GM19438 (cell line): ENCODE results near the gene RPP21.

Experiments used
- ATAC-seq: cut with Tn5 transposase; IDR thresholded peaks from one replicate; pipeline ENCODE4 v1.9.1; 2021; ENCODE audit warnings: low read depth; ENCODE audit not compliant: unreplicated experiment

RPP21 gene

DNA sequence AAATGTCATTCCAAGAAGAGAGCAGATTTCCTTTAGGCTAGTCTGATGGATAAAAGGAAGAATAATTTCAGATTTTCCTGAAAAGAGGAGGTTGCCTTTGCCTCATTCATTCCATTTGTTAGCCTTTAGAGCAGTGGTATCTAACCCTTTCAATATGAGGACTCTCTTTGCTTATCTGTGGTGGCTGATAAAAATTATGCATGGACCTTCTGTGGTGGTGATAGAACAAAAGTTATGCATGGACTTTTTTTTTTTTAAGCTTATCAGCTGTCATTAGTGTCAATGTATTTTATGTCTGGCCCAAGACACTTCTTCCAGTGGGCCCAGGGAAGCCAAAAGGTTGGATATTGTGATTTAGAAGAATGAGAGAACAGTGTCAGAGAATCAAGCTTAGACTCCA lies 16.6 kb upstream of the RPP21 start:
- no peak for ATAC-seq

DNA sequence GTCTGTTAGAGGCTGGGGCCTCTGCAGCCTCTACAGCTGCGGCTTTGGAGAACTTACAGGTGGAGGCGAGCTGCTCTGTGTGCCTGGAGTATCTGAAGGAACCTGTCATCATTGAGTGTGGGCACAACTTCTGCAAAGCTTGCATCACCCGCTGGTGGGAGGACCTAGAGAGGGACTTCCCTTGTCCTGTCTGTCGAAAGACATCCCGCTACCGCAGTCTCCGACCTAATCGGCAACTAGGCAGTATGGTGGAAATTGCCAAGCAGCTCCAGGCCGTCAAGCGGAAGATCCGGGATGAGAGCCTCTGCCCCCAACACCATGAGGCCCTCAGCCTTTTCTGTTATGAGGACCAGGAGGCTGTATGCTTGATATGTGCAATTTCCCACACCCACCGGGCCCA lies 15.6 kb upstream of the RPP21 start:
- ATAC-seq = no peak

DNA sequence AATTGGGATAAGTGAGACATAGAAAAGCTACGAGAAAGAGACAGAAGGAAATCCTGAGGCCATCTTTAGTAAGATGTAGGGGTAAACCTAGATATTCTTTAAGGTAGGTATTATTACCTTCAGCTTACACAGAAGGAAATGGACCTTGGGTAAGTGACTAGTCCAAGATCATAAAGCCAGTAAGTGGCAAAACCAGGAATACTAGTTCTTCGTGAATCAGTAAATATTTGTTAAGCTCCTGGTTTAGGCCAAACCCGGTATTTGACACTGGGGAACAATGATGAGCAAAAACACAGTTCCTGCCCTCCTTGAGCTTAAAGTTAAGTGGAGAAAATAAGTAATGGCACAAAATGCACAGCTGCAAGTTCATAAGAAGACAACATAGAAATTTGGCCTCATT lies 13.0 kb upstream of the RPP21 start:
- ATAC-seq = no peak

DNA sequence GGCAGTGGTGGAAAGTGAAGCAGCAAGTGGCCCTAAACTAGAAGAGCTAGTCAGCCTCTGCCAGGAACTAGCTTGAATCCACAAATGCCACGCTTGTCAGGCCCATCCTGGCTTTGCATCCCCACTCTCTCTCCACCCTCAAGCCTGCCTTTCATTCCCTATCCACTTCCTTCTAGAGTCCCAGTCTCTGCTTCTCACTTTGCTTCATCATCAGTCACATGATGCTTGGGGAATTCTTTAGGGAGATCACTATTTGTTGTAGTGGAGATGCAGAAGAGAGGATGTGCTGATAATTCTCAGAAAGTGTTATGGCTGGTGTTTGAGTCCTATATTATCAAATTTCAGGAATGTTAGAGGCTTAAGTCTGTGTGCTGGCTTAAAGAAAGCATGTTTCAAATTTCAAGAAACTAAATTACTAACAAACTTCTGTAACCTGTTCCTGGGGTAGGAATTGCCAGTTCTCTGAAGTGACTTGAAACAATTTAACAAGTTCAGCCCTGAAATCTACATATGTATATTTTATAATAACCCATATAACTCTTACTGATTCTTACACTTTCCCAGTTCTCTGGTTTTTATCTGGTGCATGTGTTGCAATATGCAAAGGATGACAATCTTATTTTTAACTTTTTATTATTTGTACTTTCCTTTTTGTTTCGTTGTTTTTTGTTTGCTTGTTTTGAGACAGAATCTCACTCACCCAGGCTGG lies 10.7 kb upstream of the RPP21 start:
- no peak for ATAC-seq

DNA sequence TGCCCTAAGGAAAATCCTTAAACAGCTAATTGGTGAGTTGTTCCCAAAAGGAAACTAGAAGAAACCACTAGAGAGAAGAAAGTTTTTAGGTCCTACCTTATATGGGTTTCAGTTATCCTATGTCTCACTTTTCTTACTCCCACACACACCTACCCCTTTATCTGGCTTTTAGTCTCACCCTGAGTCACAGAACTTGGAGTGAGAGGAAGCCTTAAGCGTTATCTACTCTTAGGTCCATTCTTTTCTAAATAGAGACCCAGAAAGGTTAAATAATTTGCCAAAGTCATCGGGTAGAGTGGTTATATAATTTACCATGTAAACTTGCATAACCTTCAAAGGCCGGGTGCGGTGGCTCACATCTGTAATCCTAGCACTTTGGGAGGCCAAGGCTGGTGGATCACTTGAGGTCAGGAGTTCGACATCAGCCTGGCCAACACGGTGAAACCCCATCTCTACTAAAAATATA lies 4.3 kb upstream of the RPP21 start:
- no peak for ATAC-seq

DNA sequence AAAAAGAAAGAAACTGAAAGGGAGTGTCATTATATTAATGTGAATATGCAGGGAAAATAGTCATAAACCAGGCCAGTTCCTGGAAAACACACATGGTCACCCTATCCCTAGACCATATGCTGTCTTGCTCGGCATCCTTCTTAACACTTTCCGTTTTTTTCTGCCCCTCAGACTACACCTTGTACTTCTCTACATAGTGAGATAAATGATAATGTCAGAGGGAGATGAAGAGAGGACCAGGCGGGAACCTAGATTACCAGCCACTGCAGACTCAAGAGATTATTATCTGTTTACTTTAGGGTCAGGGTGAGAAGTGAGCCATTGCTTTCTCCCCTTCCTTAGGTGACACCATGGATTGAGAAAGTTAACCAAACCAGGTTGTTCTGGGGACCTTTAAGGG lies 3.7 kb upstream of the RPP21 start:
- no peak for ATAC-seq

DNA sequence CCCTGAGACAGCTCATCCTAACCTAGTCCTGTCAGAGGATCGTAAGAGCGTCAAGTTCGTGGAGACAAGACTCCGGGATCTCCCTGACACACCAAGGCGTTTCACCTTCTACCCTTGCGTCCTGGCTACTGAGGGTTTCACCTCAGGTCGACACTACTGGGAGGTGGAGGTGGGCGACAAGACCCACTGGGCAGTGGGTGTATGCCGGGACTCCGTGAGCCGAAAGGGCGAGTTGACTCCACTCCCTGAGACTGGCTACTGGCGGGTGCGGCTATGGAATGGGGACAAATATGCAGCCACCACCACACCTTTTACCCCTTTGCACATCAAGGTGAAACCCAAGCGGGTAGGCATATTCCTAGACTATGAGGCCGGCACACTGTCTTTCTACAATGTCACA lies 3.2 kb upstream of the RPP21 start:
- no peak for ATAC-seq

DNA sequence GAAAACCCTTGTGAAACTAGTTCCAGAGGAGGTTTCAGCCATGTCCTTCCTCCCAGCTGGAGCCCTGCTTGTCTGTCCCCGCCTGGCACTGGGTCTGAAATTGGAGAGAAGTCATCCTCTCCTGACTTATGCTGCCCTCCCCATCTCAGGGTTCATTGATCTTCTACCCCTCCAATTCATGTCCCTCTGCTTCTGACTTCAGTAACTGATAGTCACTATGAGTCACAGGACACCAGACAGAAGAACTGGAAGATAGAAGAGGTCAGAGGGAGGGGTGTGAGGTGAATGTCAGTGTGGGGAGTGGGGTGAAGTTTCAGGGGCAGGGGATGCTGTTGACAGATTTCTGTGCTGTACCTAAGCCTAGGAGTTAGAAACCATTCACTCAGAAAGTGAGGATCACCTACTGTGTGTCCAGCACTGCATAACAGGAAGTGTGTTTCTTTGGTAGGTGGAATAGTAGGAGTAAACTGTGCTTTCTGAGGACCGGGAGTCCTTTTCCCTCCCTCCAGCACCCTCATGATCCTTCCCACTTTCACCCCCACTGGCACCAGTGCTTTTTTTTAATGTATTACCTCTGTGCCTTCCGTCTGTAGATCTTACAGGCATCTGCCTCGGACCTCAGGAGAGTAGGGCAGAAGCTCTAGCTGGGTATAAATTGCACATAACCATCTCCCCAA lies 627 bp upstream of the RPP21 start:
- peak; percentile 21 for ATAC-seq

DNA sequence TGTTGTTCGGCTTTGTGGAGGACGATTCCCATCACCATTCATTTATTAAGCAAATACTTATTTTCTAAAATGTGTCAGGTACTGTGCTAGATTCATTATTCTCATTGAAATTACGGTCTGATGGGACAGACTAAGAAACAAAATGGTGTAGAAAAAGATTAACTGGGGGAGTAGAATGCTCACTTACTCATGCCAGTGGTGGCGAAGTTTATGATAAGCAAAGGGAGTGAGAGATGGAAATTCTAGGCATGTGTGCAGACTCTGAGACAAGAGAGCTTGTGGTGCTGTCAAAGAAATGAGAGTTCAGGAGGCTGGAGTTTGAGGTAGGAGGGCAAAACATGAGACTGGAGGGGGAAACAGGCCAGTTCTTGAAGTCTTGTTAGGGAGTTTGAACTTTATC lies 896 bp downstream of the RPP21 start:
- no peak for ATAC-seq

DNA sequence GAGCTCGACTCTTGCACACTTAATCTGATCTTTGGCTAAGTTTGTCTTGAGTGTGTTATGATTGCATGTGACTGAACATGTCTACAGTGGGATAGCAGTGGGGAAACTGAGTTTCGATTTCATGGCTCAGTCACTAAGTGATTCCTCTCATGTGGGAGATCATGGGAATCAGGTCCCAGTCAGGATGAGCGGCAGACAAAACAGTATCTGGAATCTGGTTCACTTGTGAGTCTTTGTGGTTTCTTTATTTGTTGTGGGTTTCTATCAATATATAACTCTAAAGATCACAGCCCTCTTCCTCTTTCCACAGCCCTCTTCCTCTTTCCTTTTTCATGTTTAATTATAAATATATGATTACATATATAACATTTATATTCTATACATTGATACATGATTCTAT lies 4.0 kb downstream of the RPP21 start:
- ATAC-seq = no peak

DNA sequence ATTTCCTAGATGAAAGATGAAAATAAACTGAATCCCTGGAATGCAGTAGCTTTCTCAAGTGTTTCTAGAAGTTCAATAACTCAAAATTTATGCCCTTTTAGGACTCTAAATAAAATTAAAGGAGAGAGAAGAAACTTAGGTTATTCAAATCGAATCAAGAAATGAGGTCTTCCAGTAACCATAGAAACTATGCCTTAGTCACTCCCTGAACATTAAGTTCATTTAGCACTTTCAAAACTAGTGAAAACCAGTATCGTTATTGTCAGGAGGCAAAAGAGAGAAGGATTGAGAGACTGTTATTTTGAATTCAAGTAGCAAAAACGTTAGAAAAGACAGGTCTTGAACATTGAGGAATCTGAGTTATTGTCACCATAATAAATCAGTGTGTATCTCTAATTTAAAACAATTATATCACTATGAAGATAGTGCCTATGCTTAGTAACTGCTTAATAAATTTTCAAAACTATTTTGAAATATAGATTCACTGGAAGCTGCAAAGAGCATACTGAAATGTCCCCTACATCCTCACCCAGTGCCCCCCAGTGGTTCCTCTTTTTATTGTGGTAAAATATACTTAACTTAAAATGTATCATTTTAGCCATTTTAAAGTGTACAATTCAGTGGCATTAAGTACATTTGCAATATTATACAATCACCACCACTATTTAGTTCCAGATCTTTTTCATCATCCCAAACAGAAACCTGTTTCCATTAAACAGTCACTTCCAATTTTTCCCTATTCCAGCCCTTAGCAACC lies 4.6 kb downstream of the RPP21 start:
- no peak for ATAC-seq

DNA sequence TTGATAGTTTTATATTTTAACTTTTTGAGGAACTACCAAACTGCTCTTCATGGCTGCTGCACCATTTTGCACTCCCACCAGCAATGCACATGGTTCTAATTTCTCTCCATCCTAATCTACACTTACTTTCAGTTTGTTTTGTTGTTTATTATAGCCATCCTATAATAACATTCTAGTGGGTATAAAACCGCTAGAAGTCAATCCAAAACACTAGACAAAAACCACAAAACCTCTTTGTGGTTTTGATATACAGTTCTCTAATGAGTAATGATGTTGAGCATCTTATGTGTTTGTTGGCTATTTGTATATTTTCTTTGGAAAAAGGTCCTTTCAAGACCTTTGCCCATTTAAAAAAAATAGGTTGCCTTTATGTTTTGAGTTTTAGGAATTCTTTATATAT lies 5.6 kb downstream of the RPP21 start:
- no peak for ATAC-seq

DNA sequence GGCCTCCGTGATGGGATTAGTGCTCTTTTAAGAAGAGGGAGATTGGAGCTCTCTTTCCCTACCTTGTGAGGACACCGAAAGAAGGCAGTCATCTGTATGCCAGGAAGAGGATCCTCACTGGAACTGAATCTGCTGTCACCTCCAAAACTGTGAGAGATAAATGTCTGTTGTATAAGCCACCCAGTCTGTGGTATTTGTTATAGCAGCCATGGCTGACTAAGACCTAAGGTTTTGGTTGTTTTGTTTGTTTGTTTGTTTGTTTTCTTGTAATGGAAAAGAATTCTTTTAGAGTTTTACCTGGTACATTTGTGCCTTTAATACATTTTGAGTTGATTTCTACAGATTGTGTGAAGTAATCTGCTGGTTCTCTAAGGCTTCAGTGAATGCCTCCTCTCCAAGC lies 7.6 kb downstream of the RPP21 start:
- no peak for ATAC-seq

DNA sequence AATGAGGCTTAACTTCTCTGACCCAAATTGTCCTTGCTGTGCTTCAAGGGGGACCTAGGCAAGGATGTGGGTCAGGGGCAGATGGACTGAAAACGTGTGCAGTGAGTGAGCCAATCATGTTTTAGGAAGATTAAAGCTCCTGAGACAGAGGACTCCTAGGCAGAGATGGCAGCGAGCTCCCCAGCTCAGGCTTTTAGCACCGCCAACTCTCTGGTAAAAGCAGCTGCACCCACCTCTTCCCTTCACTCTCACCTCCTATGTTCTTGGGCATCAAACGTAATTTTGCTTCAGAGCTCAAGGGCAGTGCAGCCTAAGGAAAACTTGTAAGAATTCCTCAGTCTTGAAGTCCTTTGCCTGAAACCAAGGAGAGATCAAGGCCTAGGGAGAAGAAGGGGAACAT lies 10.3 kb downstream of the RPP21 start:
- ATAC-seq = no peak

DNA sequence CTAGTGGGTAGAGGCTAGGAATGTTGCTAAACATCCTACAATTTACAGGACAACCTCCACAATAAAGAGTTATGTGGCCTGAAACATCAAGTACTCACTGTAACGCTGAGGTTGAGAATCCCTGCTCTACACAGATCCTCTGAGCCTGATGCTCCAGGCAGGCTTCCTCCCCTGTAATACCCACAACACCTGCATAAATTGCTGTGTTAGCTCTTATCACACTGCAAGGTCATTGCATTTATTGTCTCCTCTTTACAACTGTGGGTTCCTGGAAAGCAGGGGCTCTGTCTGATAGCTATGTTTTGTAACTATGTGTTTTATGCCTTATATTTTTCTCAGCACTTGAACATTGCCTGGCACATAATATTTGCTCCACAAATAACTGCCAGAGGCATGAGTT lies 11.6 kb downstream of the RPP21 start:
- no peak for ATAC-seq

DNA sequence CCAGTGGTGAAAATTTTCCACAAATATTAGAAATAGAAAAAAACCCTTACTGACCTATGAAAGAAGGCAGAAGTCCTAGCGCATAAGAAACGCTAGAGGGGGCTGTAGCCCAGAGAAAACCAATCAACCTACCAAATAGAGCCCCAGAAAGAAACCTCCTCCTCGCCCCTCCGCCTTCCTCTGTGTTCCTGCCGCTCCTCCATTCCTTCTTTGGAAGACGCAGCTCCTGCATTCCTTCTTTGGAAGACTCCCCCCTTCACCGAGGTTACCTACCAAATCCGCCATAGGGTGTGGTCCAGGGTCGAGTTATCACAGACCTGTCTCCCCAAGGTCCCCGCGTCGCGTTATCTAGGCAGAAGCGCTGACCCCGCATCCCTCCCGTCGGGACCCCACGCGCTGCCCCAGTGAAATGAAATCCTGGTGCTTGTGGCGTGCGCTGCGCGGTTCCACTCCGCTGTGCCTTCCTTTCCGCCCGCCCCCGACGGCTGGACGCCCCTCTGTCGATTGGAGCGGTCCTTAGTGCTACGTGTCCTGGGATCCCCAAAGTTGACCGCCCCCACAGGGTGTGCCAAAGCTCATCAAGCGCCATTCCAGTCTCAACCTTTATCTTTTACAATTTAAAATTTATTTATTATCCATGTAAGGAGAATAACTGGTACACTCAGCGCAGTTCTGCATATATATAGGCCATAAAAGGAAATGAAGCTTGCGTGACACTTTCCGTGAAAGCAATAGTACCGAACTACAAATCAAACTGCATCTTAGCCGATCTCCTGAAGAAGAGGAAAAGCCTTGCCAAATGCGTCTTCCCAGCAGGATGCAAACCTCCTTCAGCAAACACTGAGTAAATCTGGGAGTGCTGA lies 13.0 kb downstream of the RPP21 start:
- ATAC-seq = no peak

DNA sequence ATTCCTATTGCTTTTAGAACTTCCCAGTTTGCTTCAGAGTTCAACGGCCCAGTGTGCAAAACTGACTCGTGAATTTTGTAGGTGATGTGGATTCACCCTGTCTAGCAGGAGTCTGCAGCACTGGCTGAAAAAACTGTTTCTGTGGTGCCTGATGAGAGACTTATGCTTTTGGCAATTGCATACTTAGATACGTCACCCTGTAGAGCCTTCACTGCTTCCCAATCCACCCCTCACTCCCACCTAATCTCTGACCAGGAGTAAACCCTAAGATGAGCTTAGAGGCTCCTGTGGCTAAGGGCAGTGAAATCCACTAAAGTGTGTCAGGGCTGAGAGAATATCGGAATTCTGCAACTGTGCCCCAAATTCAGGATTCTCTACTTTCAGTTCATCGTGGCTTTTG lies 14.3 kb downstream of the RPP21 start:
- ATAC-seq = no peak

DNA sequence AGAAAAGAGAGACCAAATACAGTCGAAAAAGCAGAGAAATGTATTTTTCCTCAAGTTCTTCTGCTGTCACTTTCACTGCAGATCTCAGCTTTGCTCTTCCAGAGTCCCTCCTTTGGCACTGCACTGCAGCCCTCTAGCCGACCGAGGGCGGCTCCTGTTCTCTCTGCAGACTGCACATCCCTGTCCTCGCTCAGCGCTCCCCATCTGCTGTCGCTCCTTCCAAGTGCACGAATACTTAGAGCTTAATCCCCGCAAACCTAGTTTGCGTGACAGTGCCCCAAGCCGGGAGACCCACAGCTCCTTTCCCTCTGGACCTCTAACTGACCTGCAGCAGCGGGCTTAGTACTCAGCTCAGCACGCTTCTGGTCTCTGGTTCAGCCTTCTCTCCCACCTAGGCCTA lies 15.2 kb downstream of the RPP21 start:
- no peak for ATAC-seq

DNA sequence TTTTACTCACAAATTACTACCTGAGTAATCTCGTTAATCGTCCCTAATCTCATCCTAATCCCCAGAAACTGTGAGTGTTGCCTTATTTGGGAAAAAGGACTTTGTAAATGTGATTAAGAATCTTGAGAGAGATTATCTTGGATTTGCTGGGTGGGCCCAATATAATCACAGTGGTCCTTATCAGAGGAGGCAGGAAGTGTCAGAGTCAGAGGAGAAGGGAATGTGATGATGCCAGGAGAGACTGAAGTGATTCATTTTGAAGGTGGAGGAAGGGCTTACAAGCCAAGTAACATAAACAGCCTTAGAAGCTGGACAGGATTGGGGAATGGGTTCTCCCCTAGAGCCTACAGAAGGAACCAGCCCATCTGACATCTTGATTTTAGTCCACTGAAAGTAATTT lies 16.7 kb downstream of the RPP21 start:
- ATAC-seq = no peak

DNA sequence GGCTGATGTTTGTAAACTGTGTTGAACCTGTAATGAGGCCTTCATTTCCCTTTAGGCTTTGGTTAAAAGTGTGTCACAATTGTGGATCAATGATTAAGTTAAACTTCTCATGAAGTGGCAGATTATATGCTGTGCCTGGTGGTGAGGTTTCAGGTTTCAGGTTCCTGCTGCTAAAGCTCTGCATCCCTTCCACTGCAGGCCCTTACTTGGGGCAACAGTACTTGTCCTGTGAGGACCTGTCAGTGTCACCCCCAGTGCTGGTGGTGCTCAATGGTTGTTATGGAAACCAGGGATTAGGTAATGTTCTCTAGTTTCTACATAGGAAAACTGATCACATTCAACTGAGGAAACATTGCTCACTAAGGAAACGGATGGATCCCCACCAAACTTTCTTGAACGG lies 18.5 kb downstream of the RPP21 start:
- ATAC-seq = no peak

DNA sequence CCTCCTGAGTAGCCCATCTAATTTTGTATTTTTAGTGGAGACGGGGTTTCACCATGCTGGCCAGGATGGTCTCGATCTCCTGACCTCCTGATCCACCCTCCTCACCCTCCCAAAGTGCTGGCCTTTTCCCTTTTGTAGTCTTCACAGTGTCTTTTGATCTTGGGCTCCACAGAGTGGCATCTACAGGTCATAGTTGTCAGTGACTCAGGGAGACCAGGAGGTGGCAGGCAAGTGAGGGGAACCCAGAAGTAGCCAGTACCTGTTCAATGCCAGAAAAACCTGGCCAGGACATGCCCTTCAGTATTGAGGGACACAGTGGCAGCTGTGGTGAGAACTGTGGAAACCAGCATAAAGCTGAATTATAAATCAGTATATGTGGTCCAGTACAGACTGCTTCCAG lies 19.6 kb downstream of the RPP21 start:
- no peak for ATAC-seq
